ENCODE results near the gene NUAK1.

DNA sequence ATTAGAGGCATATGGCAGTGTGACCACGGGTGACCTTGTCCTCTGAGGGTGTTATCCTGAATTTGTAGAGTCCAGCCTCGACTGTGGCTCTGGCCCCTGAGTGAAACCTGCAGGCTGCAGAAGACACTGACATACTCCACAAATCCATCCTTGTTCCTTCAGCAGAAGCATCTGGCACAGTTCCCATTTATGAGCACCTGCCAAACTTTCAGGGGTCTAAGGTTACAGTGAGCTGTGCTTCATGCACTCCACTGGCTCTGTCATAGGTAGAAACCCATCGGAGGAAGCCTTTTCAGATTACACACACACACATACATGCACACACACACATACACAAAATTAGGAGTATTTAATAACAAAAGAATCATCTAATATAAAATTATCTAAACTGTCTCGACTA, 13.6 kb upstream of the NUAK1 start:
- TF ChIP-seq, protein P1, sequence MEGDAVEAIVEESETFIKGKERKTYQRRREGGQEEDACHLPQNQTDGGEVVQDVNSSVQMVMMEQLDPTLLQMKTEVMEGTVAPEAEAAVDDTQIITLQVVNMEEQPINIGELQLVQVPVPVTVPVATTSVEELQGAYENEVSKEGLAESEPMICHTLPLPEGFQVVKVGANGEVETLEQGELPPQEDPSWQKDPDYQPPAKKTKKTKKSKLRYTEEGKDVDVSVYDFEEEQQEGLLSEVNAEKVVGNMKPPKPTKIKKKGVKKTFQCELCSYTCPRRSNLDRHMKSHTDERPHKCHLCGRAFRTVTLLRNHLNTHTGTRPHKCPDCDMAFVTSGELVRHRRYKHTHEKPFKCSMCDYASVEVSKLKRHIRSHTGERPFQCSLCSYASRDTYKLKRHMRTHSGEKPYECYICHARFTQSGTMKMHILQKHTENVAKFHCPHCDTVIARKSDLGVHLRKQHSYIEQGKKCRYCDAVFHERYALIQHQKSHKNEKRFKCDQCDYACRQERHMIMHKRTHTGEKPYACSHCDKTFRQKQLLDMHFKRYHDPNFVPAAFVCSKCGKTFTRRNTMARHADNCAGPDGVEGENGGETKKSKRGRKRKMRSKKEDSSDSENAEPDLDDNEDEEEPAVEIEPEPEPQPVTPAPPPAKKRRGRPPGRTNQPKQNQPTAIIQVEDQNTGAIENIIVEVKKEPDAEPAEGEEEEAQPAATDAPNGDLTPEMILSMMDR (IDR thresholded peaks at IDR 0.05; ENCODE audit: insufficient read depth, low read length), result no peak
- TF ChIP-seq GABPA (IDR thresholded peaks at IDR 0.05; ENCODE audit: low read depth) (no peak), POLR2AphosphoS5 (IDR thresholded peaks at IDR 0.05; ENCODE audit: low read depth) (no peak)
